T-helper 1 cell treated with Interleukin-12 subunit alpha and Interleukin-12 subunit beta and Interleukin-4 antibody, amounts not matched to agents 30 μg/mL and 1 μg/mL, for 36 hours (primary cell): ENCODE measurements around the gene RGS11.
A peak's percentile ranks its signal among the peaks of the same experiment; 100 is the strongest.
"Not testable (repeated sequence)": the region's sequence is repeated elsewhere in the genome, so short reads cannot be mapped to it uniquely, and the experiment has no call there.

ENCODE experiments used
- H3K27ac Mint-ChIP-seq: one replicate; pipeline ENCODE4 v1.8.0; 2021; ENCODE audit warnings: mild to moderate bottlenecking, mixed read lengths
- H3K27me3 Mint-ChIP-seq: one replicate; pipeline ENCODE4 v1.8.0; 2021; ENCODE audit warnings: low read depth, mixed read lengths
- H3K36me3 Mint-ChIP-seq: one replicate; pipeline ENCODE4 v1.8.0; 2021; ENCODE audit warnings: low read depth, mixed read lengths
- H3K4me1 Mint-ChIP-seq: one replicate; pipeline ENCODE4 v1.8.0; 2021; ENCODE audit warnings: low read depth, mixed read lengths
- H3K4me3 Mint-ChIP-seq: one replicate; pipeline ENCODE4 v1.8.0; 2021; ENCODE audit warnings: mild to moderate bottlenecking, moderate library complexity, mixed read lengths
- H3K9me3 Mint-ChIP-seq: one replicate; pipeline ENCODE4 v1.8.0; 2021; ENCODE audit warnings: mixed read lengths

RGS11 gene

DNA sequence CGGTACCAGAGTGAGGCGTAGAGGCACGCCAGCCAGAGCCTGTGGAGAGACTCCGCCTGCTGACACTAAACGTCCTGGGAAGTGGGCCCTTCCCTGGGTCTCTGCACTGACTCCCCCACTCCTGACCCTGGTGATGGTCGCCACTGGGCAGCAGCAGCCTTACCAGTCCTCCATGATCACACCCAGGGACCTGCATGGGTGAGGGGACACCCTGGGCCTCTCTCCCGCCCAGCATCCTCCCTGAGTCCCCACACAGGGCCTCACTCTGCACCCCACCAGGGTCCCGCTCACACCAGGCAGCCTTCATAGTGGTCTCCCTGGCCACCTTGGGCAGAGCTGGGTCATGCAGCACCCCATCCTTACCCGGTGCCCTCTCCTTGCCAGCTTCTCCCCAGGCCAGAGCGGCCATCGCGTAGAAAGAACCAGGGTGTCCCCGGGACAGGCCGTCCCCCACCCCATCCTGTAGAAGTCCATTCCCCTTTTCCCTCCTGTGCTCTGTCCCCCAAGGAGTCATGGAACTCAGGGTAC lies 10.7 kb downstream of the RGS11 start:
- Mint-ChIP-seq H3K9me3 (no peaks in the 10 kb centered on the region), H3K4me3 (no peak overlapping the region), H3K27ac (no peak overlapping the region), H3K36me3 (peaks cover 2% of the 10 kb centered on the region), H3K4me1 (no peaks in the 10 kb centered on the region), H3K27me3 (no peaks in the 10 kb centered on the region)

DNA sequence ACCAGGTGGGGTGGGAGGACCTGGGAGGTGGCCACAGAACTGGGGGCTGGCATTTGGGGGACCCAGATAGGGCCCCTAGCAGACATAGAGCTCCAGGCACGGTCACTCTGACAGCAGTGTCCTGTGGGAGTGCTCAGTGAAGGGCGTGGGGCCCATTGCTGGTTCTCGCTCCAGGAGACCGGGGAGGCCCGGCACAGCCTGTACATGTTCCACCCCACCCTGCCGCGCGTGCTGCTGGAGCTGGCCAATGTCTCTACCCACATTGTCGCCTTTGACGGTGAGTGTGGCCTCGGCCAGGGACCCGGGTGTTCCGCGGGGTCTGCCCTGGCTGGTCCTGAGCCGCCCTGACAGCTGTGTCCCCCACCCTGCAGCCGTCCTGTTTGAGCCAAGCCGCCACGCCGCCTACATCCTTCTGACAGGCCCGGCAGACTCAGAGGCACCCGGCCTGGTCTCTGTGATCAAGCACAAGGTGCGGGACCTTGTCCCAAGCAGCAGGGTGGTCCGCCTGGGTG lies 11.2 kb downstream of the RGS11 start:
- Mint-ChIP-seq H3K4me1 (no peaks in the 10 kb centered on the region), H3K4me3 (no peak overlapping the region), H3K27ac (no peak overlapping the region), H3K9me3 (no peaks in the 10 kb centered on the region), H3K27me3 (no peaks in the 10 kb centered on the region), H3K36me3 (peaks cover 2% of the 10 kb centered on the region)

DNA sequence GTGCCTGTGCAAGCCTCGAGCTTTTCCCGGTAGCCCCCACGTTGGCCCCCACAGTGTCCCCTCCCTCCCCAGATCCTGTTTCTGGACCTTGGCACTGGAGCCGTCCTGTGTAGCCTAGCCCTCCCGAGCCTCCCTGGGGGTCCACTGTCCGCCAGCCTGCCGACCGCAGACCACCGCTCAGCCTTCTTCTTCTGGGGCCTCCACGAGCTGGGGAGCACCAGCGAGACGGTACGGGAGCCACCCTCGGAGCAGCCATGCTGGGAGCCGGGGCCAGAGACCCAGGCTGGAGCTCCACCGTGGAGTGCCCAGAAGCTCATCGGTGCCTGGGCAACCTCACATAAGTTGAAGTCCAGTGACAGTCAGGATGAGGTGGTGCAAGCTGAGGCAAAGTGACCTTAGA lies 11.8 kb downstream of the RGS11 start:
- Mint-ChIP-seq H3K9me3 (no peaks in the 10 kb centered on the region), H3K27ac (no peak overlapping the region), H3K27me3 (no peaks in the 10 kb centered on the region), H3K4me3 (no peak overlapping the region), H3K36me3 (peaks cover 2% of the 10 kb centered on the region), H3K4me1 (no peaks in the 10 kb centered on the region)

DNA sequence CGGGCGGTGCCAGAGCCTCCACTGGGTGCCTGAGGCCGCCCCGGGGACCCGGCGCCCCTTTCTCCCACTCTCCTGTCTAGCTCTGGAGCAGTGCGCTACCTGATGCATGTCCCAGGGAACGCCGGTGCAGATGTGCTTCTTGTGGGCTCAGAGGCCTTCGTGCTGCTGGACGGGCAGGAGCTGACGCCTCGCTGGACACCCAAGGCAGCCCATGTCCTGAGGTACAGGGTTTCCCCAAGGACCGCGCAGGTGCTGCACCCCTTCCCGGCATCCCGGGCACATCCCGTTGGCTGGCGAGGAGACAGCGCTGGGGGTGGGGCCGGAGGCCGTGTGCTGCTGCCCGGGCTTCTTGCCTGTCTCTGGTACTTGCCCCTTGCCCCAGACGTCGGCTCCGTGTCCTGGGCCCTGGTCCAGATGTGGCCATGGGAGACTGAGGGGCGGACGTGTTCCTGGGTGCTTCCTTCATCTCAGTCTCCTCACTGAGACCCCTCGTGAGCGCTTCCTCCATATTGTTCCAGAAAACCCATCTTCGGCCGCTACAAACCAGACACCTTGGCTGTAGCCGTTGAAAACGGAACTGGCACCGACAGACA lies 12.5 kb downstream of the RGS11 start:
- Mint-ChIP-seq H3K4me1 (no peaks in the 10 kb centered on the region), H3K27ac (no peak overlapping the region), H3K27me3 (no peaks in the 10 kb centered on the region), H3K36me3 (peaks cover 2% of the 10 kb centered on the region), H3K9me3 (no peaks in the 10 kb centered on the region), H3K4me3 (no peak overlapping the region)

DNA sequence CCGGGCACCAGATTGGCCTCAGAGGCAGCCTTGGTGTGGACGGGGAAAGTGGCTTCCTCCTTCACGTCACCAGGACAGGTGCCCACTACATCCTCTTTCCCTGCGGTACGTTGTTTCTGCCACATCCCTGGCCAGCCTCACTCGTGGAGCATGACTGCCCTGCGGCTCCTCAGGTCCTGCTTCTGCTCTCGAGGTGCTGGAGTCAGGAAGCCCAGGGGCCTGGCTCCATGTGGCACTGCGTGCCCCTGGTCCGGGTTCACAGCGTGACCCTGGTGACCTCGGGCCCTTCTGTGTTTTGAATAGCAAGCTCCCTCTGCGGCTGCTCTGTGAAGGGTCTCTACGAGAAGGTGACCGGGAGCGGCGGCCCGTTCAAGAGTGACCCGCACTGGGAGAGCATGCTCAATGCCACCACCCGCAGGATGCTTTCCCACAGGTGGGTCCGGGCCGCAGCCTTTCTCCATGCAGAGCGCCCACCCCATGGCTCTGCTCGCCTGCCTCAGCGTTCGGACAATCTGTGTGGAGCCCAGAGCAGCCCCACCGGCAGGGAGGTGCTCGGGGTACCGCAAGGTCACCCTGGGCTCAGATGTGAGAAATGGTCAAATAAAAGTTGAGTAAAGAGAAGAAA lies 13.5 kb downstream of the RGS11 start:
- Mint-ChIP-seq H3K36me3 (peaks cover 2% of the 10 kb centered on the region), H3K9me3 (no peaks in the 10 kb centered on the region), H3K27me3 (no peaks in the 10 kb centered on the region), H3K4me1 (no peaks in the 10 kb centered on the region), H3K4me3 (no peak overlapping the region), H3K27ac (peak overlapping the region; percentile 36)

DNA sequence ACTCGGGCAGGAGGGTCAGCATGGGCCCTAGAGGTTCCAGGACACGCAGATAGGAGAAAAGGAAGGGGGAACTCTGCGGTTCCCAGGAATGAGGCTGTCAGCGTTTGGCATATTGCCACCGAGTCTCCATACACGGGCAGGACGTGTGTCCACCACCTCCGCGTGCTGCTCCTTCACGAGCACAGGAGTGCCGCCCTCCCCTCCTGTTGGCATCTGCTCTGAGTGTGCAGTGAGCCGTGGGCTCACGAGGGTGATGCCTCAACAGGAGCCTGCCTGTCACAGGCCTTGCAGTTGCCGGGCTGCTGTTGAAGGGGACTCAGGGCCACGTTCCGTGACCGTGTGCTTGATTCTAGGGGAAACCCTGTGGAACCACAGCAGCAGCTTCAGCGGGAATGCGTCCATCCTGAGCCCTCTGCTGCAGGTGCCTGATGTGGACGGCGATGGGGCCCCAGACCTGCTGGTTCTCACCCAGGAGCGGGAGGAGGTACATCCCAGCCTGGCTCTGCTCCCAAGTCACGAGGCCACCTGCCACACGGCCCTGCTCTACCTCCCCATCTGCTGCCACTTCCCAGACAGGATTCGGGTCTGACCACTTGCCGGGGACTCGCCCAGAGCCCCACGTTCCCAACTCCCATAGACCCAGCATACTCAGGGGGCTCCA lies 14.6 kb downstream of the RGS11 start:
- Mint-ChIP-seq H3K27me3 (no peaks in the 10 kb centered on the region), H3K4me1 (peaks cover 1% of the 10 kb centered on the region), H3K36me3 (peaks cover 3% of the 10 kb centered on the region), H3K9me3 (no peaks in the 10 kb centered on the region), H3K4me3 (no peak overlapping the region), H3K27ac (no peak overlapping the region)

- Mint-ChIP-seq H3K27ac (no peak overlapping the region), H3K4me1 (peaks cover 6% of the 10 kb centered on the region), H3K27me3 (no peaks in the 10 kb centered on the region), H3K9me3 (no peaks in the 10 kb centered on the region), H3K36me3 (peaks cover 8% of the 10 kb centered on the region), H3K4me3 (no peak overlapping the region)
Observed at GRCh38 chr16:260326-260725, 15.4 kb downstream of the RGS11 start.

GRCh38 chr16:259814-260253 lies 15.9 kb downstream of the RGS11 start:
- Mint-ChIP-seq H3K36me3 (peaks cover 8% of the 10 kb centered on the region), H3K27me3 (no peaks in the 10 kb centered on the region), H3K4me3 (no peak overlapping the region), H3K27ac (no peak overlapping the region), H3K9me3 (no peaks in the 10 kb centered on the region), H3K4me1 (peaks cover 6% of the 10 kb centered on the region)

- Mint-ChIP-seq H3K27ac (no peak overlapping the region), H3K9me3 (no peaks in the 10 kb centered on the region), H3K4me1 (peaks cover 6% of the 10 kb centered on the region), H3K27me3 (no peaks in the 10 kb centered on the region), H3K4me3 (no peak overlapping the region), H3K36me3 (peaks cover 8% of the 10 kb centered on the region)
Observed at GRCh38 chr16:259226-259625, 16.5 kb downstream of the RGS11 start.

DNA sequence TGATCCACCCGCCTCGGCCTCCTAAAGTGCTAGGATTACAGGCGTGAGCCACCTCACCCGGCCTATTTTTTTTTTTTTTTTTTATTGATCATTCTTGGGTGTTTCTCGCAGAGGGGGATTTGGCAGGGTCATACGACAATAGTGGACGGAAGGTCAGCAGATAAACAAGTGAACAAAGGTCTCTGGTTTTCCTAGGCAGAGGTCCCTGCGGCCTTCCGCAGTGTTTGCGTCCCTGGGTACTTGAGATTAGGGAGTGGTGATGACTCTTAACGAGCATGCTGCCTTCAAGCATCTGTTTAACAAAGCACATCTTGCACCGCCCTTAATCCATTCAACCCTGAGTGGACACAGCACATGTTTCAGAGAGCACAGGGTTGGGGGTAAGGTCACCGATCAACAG lies 17.7 kb downstream of the RGS11 start:
- not testable (repeated sequence) for H3K27me3 Mint-ChIP-seq, H3K36me3 Mint-ChIP-seq, H3K4me3 Mint-ChIP-seq, H3K27ac Mint-ChIP-seq, H3K9me3 Mint-ChIP-seq
- peaks cover 12% of the 10 kb centered on the region for H3K4me1 Mint-ChIP-seq

GRCh38 chr16:255183-255582 lies 20.6 kb downstream of the RGS11 start:
- Mint-ChIP-seq H3K4me3 (no peak overlapping the region), H3K4me1 (peaks cover 19% of the 10 kb centered on the region), H3K36me3 (peaks cover 6% of the 10 kb centered on the region), H3K27me3 (no peaks in the 10 kb centered on the region), H3K9me3 (no peaks in the 10 kb centered on the region), H3K27ac (no peak overlapping the region)

GRCh38 chr16:254461-254860 lies 21.3 kb downstream of the RGS11 start:
- H3K9me3 Mint-ChIP-seq: no peaks in the 10 kb centered on the region
- H3K27ac Mint-ChIP-seq: no peak overlapping the region
- no peak overlapping the region for H3K4me3 Mint-ChIP-seq
- no peaks in the 10 kb centered on the region for H3K27me3 Mint-ChIP-seq
- peaks cover 19% of the 10 kb centered on the region for H3K4me1 Mint-ChIP-seq
- H3K36me3 Mint-ChIP-seq: peaks cover 6% of the 10 kb centered on the region

DNA sequence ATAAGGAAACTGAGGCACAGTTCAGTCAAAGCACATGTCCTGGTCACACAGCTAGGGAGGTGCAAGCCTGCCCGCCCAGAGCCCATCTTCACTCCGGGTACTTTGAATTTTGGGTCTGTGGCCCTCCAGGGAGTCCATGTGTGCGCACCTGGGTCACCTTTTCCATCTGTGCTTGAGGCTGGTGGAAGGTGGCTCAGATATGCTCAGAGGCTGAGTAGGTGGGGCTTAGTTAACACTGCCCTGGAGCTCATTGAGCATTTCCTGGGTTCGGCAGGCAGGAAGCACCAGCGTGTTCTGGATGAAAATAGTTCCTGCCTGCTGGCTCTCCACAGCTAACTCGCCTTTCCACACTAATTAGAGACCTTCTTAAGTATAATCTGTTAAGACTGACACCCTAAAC lies 21.9 kb downstream of the RGS11 start:
- Mint-ChIP-seq H3K27ac (peak overlapping the region; percentile 55), H3K4me3 (peak overlapping the region; percentile 10), H3K27me3 (no peaks in the 10 kb centered on the region), H3K4me1 (peaks cover 19% of the 10 kb centered on the region), H3K36me3 (peaks cover 6% of the 10 kb centered on the region), H3K9me3 (no peaks in the 10 kb centered on the region)

DNA sequence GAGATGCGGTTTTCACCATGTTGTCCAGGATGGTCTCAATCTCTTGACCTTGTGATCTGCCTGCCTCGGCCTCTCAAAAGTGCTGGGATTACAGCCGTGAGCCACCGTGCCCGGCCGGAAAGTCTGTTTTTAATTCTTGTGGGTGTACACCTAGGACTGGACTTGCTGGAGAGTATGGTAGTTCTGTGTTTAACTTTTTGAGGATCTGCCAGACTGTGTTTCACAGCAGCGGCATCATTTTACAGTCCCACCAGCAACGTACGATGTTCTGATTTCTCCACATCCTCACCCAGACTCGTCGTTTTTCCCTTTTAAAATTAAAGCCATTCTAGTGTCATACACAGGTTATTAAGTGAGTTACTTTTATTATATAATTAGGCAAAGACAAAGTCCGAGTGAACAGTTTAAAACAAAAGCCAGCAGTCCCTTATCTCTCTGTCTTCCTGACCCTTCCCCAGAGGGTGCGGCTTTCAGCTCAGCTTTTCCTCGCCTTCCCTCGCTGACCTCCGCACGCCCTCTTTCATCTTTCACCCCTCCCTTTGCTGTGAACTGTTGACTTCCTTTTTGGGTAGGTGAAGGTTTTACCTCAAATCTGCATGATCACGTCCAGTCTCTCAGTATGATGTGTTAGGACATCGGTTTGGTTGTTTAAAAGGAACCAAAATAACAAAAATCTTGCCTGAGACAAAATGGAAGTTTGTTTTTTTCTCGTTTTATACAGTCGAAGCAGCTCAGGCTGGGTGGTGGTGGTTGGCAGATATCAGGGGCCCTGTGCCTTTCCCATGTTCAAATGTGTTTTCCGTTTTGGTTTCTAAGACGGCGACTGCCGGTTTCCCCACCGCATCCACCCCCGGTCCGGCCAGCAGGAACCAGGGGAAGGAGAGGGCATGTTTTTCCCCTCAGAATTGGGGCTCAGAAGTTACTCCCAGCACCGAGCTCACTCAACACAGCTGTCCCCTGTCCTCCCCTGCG lies 23.1 kb downstream of the RGS11 start:
- no peaks in the 10 kb centered on the region for H3K27me3 Mint-ChIP-seq
- H3K36me3 Mint-ChIP-seq: peaks cover 6% of the 10 kb centered on the region
- peak overlapping the region; percentile 78 for H3K27ac Mint-ChIP-seq
- H3K9me3 Mint-ChIP-seq: no peaks in the 10 kb centered on the region
- H3K4me1 Mint-ChIP-seq: peaks cover 19% of the 10 kb centered on the region
- H3K4me3 Mint-ChIP-seq: peak overlapping the region; percentile 67
